Transverse colon (tissue), 4 donors: ENCODE measurements around the gene RPS15A.

Source experiments
- CTCF ChIP-seq, 5 experiments: fragments of 200-600 bp in 3 of 5; fragments of 450-650 bp in 2 of 5; sonication (generic) in 3 of 5; IDR thresholded peaks; 1 replicate in 2 of 5; 2 replicates in 3 of 5; pipeline ENCODE4 v1.5.1; 2016 to 2017; ENCODE audit warnings: antibody characterized with exemption in 5 of 5, inconsistent platforms in 3 of 5, mild to moderate bottlenecking in 2 of 5, moderate library complexity in 1 of 5
- EP300 ChIP-seq: sonication (generic); formaldehyde crosslinking; IDR thresholded peaks from one replicate; pipeline ENCODE4 v1.6.1; 2017; ENCODE audit warnings: antibody characterized with exemption, low read depth
- POLR2A ChIP-seq: fragments of 450-650 bp; IDR thresholded peaks from one replicate; pipeline ENCODE4 v1.6.1; 2016; ENCODE audit warnings: antibody characterized with exemption, mild to moderate bottlenecking, moderate library complexity
- POLR2AphosphoS5 ChIP-seq, 3 donors: sonication (generic); formaldehyde crosslinking; IDR thresholded peaks; one replicate each; pipeline ENCODE4 v1.6.1; 2016; ENCODE audit warnings: antibody characterized with exemption in 3 of 3

GRCh38 chr16:18803569-18804462 is 13.7 kb upstream of the RPS15A start:
- TF ChIP-seq POLR2AphosphoS5 (IDR thresholded peaks at IDR 0.05), result no peak
- no peak for TF ChIP-seq CTCF (IDR thresholded peaks at IDR 0.05)
- TF ChIP-seq POLR2A, result no peak
- TF ChIP-seq EP300, result no peak
